Eye (tissue), 1 donor: ENCODE data around the gene YWHAE.
"Not testable (repeated sequence)": the region's sequence is repeated elsewhere in the genome, so short reads cannot be mapped to it uniquely, and the experiment has no call there.

Source experiments
- DNase-seq: peaks from one replicate; pipeline ENCODE4 v3.0.0-alpha.2; 2015

The YWHAE gene

DNA sequence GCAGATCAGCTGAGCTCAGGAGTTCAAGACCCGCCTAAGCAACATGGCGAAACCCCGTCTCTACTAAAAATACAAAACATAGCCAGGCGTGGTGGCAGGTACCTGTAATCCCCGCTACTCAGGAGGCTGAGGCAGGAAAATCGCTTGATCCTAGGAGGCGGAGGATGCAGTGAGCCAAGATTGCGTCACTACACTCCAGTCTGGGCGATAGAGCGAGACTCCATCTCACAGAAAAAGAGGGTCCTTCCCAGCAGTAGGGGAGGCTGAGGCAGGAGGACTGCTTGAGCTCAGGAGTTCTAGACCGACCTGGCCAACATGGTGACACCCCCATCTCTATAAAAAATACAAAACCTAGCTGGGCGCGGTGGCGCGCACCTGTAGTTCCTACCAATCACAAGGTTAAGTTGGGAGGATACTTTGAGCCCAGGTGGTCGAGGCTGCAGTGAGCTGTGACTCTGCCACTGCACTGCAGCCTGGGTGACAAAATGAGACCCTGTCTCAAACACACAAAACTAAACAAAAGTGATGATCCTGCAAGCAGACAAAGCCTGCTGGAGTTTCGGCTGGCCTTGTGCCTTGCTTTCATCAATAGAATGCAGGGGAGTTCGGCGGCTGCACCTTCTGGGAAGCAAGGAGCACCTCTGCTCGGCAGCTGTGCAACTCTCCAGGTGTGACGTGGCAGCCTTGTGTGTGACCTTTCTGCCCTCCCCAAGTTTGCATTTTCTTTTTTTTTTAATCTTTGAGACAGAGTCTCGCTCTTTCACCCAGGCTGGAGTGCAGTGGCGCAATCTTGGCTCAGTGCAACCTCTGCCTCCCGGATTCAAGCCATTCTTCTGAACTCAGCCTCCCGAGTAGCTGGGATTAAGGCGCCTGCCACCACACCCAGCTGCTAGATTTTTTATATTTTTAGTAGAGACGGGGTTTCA, 12.4 kb upstream of the YWHAE start:
- DNase-seq, result no peak

DNA sequence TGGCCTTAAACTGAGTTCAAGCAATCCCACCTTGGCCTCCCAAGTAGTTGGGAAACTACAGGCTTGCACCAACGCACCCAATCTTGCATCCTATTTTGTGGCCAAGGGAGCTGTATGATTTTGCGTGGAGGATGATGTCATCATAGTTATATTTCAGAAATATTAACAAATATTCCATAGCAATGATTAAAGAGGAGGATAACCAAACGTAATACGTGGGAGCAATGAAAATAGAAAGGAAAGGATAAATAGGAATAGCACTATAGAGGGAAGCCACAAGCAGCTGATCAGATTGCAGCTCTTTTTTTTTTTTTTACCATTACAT, 2.2 kb upstream of the YWHAE start:
- no peak for DNase-seq

DNA sequence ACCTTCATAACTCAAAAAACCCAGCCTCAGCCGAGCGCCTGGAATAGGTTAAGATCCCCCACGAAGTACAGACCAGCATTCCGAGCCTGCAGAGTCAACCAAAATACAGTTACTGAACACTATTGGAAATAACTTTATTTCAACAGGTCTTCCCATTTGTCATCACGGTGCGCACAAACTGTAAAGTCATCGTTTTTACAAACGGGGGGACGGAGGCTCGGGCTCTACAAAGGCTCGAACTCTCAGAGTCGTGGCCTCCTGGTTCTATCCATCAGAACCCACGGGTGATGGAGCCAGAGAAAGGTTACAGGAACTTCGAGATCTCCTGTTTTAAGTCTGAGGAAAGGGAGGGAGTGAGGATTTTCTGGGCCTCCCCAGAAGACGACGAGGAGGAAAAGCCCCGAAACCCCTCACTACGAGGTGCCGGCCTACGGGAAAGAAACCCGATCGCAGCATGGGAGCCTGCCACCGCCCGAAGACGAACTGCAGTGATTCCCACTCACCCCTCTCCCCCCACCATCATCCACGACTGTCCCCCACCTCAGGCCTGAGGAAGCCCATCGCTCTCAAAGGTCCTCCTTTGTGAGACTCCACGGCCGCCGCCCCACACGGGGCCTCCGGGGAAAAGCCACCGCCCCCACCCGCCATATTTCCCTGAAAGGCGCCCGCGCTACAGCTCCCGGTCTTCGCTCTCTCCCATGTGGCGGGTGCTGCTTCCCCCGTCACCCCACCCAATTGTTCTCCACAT, 917 bp downstream of the YWHAE start:
- DNase-seq, result peak; percentile 74

DNA sequence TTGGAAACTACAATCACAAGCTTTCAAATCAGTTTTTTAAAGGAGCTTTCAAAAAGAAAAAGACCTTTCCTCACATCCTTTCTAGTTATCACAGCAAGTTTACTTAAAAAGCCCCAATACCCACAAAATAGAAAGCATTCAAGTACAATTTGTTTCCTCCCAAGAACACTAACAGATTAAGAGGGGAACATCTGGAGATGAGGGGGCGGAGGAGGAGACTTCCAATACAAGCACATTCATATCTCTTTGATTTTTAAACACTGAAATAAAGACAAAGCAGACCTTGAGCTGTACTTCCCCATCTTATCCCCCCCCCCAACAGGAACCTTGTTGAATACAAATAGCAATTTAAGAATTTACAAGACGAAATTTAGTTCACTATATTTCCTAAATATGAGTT, 2.0 kb downstream of the YWHAE start:
- peak; percentile 23 for DNase-seq

DNA sequence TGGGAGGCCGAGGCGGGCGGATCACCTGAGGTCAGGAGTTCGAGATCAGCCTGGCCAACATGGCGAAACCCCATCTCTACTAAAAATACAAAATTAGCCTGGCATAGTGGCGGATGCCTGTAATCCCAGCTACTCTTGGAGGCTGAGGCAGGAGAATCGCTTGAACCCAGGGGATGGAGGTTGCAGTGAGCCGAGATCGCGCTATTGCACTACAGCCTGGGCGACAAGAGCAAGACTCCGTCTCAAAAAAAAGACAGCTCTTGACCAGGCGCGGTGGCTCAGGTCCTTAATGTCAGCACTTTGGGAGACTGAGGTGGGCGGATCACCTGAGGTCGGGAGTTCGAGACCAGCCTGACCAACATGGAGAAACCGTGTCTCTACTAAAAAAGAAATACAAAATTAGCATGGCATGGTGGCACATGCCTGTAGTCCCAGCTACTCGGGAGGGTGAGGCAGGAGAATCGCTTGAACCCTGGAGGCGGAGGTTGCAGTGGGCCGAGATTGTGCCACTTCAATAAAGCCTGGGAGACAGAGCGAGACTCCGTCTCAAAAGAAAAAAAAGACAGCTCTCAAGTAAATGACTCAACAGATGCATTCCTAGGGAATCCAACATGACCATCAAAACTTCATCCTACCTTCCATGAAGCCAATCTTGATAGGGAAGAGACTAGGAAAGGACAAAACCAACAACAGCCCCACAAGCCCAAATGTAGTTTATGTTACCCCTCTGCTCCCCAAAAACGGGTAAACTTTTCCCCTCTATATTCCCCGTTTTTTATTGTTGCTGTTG, 4.0 kb downstream of the YWHAE start:
- not testable (repeated sequence) for DNase-seq

DNA sequence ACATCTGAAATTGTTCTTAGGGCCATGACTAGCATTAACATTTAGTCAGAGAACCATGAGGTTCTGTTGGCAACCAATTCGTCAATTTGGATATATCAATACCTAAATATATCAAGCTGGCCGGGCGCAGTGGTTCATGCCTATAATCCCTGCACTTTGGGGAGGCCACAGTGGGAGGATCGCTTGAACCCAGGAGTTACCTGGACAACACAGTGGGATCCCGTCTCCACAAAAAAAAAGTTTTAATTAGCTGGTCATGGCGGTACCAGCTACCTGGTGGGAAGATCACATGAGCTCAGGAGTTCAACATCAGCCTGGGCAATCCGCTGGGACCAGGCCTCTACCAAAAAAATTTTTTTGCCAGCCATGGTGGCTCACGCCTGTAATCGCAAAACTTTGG, 8.4 kb downstream of the YWHAE start:
- DNase-seq, result no peak

DNA sequence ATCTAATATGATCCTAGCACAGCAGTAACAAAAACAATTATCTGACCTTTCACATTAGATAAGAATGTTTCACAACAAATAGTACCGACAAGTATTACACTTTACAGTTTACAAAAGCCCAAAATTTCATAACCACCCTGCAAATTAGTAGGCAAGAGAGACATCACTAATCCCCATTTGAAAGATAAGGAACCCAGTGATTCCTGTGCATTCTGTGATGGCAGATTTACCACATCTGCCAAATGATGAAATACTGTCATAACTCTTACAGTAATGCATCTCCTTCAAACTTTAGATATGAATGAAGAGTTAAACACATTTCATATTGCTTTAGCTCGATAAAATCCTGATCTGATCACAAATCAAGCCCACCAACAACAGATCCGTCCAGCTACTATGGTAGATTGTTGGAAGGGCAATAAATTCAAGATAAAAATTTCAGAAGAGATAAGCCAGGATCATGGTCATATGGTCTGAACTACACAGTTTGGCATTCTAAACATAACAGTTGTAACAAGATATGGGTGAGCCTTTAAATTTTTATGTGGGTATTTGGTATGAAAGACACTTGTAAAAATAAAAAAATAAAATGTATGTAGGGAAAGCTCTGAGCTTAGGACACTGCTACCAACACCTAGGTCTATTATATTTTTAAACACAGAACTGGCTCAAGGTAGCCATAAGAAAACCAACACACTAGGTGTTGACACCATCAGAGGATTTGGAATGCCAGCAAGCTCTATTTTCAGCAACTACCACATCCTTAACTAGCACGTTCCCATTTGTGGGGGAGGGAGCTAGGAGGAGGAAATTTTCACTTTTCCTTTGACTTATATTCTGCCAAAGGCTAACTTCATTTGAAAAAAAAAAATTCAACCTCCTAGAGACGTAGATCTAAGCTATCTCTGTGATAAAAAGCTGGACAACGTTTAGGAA, 9.3 kb downstream of the YWHAE start:
- no peak for DNase-seq

DNA sequence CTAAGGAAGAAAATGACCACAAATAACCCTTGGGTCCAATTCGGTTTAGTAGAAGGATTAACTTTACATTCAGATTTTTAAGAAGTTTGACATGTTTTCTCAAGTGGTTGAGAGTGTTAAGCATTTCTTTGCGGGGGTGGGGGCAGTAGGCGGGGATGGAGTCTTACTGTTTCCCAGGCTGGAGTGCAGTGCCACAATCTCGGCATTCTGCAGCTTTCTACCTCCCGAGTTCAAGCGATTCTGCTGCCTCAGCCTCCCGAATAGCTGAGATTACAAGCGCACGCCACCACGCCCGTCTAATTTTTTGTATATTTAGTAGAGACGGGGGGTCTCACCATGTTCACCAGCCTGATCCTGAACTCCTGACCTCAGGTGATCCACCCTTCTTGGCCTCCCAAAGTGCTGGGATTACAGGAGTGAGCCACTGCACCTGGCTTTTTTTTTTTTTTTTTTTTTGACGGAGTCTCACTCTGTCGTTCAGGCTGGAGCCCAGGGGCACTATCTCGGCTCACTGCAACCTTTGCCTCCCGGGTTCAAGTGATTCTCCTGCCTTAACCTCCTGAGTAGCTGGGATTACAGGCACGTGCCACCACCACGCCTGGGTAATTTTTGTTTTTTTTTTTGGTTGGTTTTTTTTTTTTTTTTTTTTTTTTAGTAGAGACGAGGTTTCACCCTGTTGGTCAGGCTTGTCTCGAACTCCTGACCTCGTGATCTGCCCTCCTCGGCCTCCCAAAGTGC, 12.4 kb downstream of the YWHAE start:
- not testable (repeated sequence) for DNase-seq

DNA sequence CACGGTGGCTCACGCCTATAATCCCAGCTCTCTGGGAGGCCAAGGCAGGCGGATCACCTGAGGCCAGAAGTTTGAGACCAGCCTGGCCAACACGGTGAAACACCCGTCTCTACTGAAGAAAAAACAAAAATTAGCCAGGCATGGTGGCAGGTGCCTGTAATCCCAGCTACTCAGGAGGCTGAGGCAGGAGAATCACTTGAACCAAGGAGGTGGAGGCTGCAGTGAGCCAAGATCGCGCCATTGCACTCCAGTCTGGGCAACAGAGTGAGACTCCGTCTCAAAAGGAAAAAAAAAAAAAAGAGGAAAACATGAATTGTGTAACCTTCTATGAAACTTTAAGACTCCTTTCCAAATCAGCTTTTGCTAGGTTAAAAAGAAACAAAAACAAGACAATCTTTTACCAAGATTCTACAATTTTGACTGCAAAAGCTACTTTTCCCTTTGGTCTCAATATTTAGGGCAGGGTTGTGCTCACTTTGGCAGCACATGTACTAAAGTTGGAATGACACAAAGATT, 13.3 kb downstream of the YWHAE start:
- DNase-seq, result not testable (repeated sequence)

DNA sequence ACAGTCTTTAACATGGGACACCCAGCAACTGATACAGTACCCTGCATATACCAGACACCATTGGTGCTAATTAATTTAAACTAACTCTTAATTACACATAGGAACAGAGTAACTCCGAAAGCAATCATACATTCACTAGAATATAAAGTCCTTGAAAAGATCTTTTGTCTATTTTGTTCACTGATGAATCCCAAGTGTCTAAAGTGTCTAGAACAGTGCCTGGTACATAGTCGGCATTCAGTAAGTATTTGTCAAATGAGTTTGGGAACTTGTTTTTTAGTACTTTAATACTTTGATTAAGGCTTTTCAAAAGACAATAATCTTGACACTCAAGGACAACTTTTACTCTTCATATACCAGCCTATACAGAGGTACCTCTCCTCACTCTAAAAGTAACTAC, 13.8 kb downstream of the YWHAE start:
- DNase-seq, result no peak

DNA sequence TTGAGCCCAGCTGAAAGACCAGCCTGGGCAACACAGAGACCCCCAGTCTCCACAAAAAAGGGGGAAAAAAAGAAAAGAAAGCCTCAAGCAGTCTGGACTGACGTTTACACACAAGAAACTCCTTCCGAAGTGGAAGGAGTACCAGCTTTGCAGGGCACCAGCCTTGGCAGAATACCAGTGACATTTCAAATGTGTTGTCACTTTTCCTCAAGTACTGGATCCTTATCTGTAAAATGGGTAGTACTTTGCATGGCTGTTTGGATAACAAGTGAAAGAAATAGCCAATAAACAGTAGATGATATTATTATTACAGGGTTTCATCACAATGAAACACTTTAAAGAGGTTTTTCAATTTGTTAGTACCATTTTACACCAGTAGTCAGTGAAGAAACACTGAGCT, 14.2 kb downstream of the YWHAE start:
- DNase-seq, result no peak

DNA sequence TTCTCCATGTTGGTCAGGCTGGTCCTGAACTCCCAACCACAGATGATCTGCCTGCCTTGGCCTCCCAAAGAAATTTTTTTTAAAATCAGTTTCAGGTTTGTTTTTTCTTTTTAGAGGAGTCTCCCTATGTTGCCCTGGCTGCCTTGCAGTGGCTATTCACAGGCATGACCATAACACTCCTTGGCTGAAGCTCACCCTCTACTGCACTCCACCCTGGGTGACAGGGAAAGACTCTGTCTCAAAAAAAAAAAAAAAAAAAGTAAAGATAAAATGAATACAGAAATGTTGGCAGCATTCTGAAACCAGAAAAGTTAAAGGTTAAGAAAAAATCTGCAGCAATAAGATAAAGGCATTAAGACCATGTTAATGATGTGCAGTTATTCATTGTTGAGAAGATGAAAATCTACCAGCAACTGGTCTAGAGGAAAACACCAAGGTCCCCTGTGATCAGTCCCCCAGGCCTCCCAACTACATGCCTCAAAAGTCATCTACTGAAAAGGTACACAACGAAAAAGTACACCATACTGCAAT, 15.1 kb downstream of the YWHAE start:
- DNase-seq, result no peak

DNA sequence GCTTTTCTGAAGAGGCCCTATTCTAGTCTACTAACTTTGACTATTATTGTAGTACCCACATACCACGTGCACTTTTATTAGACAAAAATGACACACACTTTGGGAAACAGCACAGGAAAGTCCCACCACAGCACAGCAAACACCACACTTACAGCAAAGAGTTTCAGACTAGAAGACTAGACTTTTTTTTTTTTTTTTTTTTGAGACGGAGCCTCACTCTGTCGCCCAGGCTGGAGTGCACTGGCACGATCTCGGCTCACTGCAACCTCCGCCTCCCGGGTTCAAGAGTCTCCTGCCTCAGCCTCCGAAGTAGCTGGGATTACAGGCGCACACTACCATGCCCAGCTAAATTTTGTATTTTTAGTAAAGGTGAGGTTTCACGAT, 20.1 kb downstream of the YWHAE start:
- DNase-seq, result no peak

DNA sequence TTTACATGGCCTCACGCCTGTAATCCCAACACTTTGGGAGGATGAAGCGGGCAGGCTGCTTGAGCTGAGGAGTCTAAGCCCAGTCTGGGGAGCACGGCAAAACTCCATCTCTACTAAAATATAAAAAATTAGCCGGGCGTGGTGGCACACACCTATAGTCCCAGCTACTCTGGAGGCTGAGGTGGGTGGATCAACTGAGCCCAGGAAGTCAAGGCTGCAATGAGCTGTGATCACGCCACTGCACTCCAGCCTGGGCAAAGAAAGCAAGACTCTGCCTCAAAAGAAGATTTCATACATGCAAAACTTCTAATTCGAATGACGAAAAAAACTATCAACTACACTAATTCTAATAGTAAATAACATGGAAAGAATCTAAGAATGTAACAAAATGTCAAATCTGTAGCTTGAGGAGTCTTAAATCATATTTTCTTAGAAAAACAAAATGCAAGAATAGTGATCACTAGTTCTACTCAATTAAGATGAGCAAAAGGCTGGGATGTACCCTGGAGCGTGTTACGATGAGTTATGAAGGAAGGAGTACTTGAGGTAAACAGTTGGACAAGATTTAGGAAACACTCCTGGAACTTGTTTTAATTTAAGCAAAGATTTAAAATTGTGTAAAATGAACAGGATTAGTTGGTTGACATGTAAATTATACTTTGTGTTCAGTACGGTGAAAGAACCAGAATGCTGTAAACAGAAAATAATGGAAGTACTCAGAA, 20.7 kb downstream of the YWHAE start:
- no peak for DNase-seq

DNA sequence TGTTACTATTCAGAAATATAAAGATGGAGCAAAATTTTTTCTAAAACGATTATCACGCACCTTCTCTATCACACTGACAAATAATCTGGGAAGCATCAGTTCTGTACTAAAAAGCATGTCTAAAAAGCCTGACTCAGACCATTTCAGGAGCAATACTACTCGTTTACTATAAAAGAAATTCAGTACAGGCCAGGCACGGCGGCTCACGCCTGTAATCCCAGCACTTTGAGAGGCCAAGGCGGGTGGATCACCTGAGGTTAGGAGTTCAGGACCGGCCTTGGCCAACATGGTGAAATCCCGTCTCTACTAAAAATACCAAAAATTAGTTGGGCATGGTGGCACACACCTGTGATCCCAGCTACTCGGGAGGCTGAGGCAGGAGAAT, 21.6 kb downstream of the YWHAE start:
- DNase-seq, result not testable (repeated sequence)

DNA sequence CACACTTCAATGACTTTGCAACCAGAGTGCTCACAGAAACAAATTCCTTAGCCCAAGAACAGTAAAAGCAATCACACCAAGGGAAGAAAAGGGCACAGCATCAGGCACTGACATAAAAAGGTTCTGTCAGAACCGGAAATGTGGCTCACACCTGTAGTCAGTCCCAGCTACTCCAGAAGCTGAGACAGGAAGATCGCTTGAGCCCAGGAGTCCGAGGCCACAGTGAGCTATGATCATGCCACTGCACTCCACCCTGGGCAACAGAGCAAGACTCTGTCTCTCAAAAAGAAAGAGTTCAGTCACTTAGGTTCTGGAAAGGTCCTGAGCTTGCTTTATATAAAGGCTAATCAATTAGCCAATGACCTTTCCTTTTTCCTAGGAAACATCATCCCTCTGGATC, 22.7 kb downstream of the YWHAE start:
- DNase-seq, result no peak

DNA sequence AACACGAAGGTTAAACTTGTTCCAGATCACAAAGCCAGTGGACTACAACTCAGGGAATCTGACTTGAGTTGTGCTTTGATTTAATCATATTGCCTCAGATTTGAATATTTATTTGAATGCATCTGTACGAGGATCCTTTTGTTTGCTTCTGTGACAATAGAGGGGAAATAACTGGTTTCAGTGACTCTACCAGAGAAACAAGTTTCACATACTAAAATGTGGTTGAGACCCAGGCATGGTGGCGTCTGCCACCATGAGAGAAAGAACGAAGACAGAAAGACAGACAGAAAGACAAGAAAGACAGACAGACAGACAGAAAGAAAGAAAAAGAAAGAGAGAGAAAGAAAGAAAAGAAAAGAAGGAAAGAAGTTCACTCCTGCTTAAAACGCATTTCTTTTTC, 24.0 kb downstream of the YWHAE start:
- no peak for DNase-seq

DNA sequence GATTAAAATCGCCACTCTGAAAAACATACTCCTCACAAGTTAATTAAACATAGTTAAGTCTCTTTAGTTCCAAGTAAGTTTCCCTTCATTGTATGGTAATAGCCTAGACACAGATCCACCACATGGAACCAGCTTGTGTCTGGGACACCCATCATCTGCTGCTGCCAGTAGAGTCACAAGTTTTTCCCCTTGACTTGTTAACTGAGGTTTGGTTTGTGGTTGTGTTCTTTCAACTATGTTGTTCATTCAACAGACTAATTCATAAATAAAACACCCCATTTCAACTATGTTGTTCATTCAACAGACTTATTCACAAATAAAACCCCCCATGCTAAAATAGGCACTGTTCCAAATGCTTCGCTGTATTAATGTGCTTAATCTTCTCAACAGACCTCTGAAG, 24.4 kb downstream of the YWHAE start:
- no peak for DNase-seq

DNA sequence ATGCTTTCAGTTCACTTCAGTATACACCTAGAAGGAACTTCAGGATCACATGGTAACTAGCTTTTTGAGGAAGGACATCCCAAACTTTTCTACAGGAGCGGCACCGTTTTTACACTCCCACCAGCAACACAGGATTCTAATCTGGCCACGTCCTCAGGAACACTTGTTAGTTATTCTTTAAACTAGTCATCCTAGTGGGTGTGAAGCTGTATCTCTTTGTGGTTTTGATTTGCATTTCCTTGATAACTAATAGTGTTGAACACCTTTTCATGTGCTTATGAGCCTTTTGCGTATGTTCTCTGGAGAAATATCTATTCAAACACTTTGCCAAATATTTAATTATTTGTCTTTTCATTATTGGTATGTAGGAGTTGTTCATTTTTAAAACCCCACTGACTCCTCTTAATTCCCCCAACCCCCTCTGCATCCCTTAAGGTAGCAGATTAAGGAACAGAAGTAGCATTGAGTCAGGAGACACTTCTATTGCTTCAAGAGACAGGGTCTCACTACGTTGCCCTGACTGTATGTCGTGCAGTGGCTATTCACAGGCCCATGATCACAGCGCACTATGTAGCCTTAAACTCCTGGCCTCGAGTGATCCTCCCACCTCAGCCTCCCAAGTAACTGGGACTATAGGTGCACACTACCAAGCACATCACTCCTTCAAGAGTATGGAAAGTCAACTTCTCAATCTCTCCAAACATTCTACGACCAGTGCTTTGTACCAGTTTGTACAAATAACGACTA, 25.4 kb downstream of the YWHAE start:
- no peak for DNase-seq
